HG02970 (cell line): ENCODE data around the gene PLA2G6.

ENCODE experiments used
- ATAC-seq: cut with Tn5 transposase; IDR thresholded peaks from one replicate; pipeline ENCODE4 v1.9.1; 2021; ENCODE audit warnings: mild to moderate bottlenecking, moderate library complexity, moderate number of reproducible peaks; ENCODE audit not compliant: unreplicated experiment, low FRiP score

The PLA2G6 gene

GRCh38 chr22:38075105-38075825, 106.4 kb downstream of the PLA2G6 start:
- ATAC-seq = no peak

GRCh38 chr22:38074181-38075104, 107.2 kb downstream of the PLA2G6 start:
- no peak for ATAC-seq

- no peak for ATAC-seq
Measured at GRCh38 chr22:38073150-38074130, 108.2 kb downstream of the PLA2G6 start.

GRCh38 chr22:38072322-38073149, 109.1 kb downstream of the PLA2G6 start:
- ATAC-seq = no peak

GRCh38 chr22:38071421-38072321, 110.0 kb downstream of the PLA2G6 start:
- ATAC-seq = no peak

- no peak for ATAC-seq
Measured at GRCh38 chr22:38070250-38070921, 111.2 kb downstream of the PLA2G6 start.

- no peak for ATAC-seq
Measured at GRCh38 chr22:38069372-38070249, 112.0 kb downstream of the PLA2G6 start.

GRCh38 chr22:38068641-38069371, 112.8 kb downstream of the PLA2G6 start:
- no peak for ATAC-seq

GRCh38 chr22:38067761-38068360, 113.8 kb downstream of the PLA2G6 start:
- no peak for ATAC-seq

- no peak for ATAC-seq
Measured at GRCh38 chr22:38067028-38067415, 114.6 kb downstream of the PLA2G6 start.

GRCh38 chr22:38066381-38067027, 115.1 kb downstream of the PLA2G6 start:
- ATAC-seq = no peak

GRCh38 chr22:38065539-38065938, 116.1 kb downstream of the PLA2G6 start:
- no peak for ATAC-seq

- no peak for ATAC-seq
Measured at GRCh38 chr22:38062791-38063190, 118.8 kb downstream of the PLA2G6 start.
